Glomerular visceral epithelial cell (primary cell): Measurements from ENCODE around the gene B3GALNT2.
A peak's percentile ranks its signal among the peaks of the same experiment; 100 is the strongest.

Experiments used
- DNase-seq: peaks from one replicate; pipeline ENCODE4 v3.0.0-alpha.2; 2016; ENCODE audit errors: extremely low spot score

Gene B3GALNT2

DNA sequence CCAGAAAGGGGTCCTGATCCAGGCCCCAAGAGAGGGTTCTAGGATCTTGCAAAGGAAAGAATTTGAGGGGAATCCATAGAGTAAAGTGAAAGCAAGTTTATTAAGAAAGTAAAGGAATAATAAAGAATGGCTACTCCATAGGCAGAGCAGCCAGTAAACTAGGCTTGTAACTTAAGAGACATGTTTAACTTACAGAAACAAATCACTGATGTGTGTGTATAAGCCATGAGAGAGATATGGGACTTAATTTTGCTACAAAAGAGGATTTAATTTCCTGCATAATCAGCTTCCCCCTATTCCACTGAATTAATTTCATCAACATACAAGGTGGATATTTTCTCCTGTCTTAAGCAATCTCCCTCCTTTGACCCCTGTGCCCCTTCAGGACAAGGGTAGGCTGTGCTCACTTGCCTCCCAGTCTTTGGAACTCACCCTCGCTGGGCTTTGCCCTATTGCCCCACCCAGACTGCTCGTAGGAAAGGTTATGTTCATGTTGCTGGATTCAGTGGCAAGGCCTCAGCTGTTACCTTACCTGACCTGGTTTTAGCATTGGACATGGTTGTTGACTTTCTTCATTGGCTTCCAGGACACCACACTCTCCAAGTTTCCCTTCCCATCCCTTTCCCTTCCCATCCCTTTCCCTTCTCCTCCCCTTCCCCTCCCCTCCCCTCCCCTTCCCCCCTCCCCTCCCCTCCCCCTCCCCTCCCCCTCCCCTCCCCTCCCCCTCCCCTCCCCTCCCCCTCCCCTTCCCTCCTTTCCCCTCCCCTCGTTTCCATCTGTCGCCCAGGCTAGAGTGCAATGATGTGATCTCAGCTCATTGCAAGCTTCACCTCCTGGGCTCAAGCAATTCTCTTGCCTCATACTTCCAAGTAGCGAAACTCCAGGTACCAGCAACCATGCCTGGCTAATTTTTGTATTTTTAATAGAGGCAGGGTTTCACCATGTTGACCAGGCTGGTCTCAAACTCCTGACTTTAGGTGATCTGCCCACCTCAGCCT lies 92.5 kb downstream of the B3GALNT2 start:
- no peak for DNase-seq

DNA sequence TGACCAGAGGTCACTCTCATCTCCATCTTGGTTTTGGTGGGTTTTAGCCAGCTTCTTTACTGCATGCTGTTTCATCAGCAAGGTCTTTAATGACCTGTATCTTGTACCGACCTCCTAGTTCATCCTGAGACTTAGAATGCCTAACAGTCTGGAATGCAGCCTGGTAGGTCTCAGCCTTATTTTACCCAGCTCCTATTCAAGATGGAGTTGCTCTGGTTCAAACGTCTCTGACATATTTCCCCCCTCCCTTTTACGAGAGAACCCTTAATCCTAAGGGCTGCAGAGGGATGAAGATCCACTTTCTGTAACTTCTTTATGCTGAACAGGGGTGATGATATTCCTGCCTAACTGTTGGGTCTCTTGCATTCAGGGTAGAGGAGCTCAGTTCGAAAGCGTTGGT lies 93.8 kb downstream of the B3GALNT2 start:
- no peak for DNase-seq

- no peak for DNase-seq
These were observed 95.0 kb downstream of the B3GALNT2 start for GRCh38 chr1:235409042-235409820.

- DNase-seq: no peak
These were observed 95.7 kb downstream of the B3GALNT2 start for GRCh38 chr1:235408503-235408960.

DNA sequence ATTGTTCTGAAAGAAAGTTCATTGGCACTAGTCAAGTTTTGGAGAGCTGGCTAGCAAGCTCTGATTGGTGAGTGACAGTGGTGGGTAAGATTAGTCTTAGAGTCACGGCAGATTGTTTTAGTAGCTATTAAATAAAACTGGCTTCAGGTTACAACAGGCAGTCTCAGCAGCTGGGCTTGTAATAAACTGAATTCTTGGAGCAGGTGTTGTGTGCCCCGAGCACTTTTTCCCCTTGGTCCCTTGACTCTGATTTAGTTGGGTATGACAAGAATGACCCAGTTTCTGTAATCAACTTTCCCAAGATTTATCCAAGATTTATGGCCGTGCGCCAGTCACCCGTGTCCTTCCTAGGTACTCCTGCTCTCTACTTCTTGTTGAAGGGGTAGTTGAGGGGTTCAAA lies 96.8 kb downstream of the B3GALNT2 start:
- DNase-seq: no peak

DNA sequence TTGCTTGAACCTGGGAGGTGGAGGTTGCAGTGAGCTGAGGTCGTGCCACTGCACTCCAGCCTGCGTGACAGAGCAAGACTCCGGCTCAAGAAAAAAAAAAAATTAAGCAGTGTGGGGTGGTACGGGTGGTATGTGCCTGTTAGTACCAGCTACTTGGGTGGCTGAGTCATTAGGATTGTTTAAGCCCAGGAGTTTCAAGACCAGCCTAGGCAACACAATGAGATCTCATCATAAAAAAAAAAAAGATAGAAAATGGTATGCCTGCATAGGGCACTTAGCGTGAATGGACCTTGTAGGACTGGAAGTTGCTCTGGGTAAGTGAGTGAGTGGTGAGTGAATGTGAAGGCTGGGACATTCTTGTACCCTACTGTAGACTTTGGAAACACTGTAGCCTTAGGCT lies 100.1 kb downstream of the B3GALNT2 start:
- peak; percentile 82 for DNase-seq

DNA sequence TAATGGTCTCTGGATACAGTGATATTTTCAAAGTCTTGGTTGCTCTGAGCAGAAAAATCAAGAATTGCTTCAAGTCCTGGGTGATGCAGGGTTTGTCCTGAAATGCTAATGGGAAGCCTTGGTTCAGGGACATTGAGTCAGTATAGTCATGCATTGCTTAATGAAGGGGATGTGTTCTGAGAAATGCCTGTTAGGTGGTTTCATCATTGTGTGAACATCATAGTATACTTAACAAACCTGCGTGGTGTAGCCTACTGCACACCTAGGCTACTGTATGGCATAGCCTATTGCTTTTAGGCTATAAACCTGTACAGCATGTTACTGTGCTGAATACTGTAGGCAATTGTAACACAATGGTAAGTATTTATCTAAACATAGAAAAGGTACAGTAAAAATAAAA lies 100.7 kb downstream of the B3GALNT2 start:
- no peak for DNase-seq

DNA sequence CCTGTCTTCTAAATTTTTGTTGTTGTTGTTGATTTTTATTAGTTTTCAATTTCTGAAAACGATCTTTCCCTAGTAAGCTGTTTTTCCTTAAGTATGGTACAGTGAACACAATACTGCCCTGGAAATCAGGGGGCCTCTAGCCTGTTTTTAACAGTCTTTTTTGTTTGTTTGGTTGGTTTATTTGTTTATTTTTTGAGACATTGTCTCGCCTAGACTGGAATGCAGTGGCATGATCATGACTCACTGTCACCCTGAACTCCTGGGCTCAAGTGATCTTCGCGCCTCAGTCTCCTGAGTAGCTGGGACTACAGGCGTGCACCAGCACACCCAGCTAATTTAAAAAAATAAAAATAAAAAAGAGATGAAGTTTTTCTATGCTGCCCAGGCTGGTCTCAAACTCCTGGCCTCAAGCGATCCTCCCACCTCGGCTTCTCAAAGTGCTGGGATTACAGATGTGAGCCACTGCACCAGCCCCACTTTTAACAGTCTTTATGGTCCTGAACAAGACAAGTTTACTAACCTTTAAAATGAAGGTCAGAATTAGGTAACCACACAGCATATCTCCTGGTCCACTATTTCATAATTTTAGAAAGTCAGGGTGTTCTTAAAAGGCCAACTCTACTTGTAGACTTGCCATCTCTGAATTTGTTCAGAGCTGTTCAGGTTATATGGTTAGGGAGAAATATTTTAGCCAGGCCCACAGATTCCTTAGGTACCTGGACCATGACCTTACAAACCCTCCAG lies 101.6 kb downstream of the B3GALNT2 start:
- DNase-seq: peak; percentile 46

DNA sequence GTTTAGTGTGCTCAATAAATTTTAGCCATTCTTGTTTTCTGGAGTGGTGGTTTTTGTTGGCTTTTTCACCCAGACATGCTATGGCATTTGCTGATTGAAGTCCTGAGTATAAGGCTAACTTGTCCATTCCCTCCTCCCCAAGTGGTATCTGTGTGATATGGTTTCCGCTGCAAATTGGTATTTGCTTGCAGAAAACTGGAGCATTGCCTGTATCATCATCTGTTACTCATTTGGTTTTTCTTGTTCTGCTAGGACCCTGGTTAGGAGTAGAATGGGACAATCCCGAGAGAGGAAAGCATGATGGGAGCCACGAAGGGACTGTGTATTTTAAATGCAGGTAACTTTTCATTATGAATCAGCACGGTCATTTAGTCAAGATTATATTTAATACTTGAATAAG lies 103.0 kb downstream of the B3GALNT2 start:
- no peak for DNase-seq
